CD14-positive monocyte (primary cell): Measurements from ENCODE around the gene ARHGAP12. TPM values are rescaled to one million over a fixed set of nuclear protein-coding genes. Genes with fewer than 3 reads are reported as not detected.

Experiments
- DNase-seq, 3 donors: peaks; one replicate each; pipeline ENCODE4 v3.0.0-alpha.2; 2011 to 2022
- H2AFZ ChIP-seq: 2 replicates; pipeline ENCODE4 v1.6.0; 2012; ENCODE audit warnings: mild to moderate bottlenecking, low read depth, low read length, inconsistent platforms; ENCODE audit not compliant: insufficient read depth, poor library complexity, severe bottlenecking
- H3K27ac ChIP-seq, 2 donors: 1 replicate in 1 of 2; 2 replicates in 1 of 2; pipeline ENCODE4 v1.5.1; 2012 to 2013; ENCODE audit warnings: low read length in 2 of 2, control low read depth in 1 of 2, inconsistent platforms in 1 of 2, low read depth in 1 of 2, mild to moderate bottlenecking in 1 of 2
- H3K27me3 ChIP-seq, 2 donors: one replicate each; pipeline versions ENCODE4 v1.6.0 to v1.6.1; 2011 to 2013; ENCODE audit warnings: low read length in 2 of 2; ENCODE audit not compliant: control insufficient read depth in 2 of 2, insufficient read depth in 2 of 2
- H3K36me3 ChIP-seq, 2 donors: replicated peaks in 1 of 2; 1 replicate in 1 of 2; 2 replicates in 1 of 2; pipeline versions ENCODE4 v1.5.1 to v1.6.1; 2012 to 2013; ENCODE audit warnings: low read length in 2 of 2, control low read depth in 1 of 2, inconsistent platforms in 1 of 2, mild to moderate bottlenecking in 1 of 2; ENCODE audit not compliant: insufficient read depth in 2 of 2, control insufficient read depth in 1 of 2
- H3K4me1 ChIP-seq, 2 donors: 1 replicate in 1 of 2; 2 replicates in 1 of 2; pipeline versions ENCODE4 v1.5.1 to v1.6.1; 2012 to 2013; ENCODE audit warnings: low read length in 2 of 2, control low read depth in 1 of 2, inconsistent platforms in 1 of 2, mild to moderate bottlenecking in 1 of 2, moderate library complexity in 1 of 2; ENCODE audit not compliant: insufficient read depth in 2 of 2, control insufficient read depth in 1 of 2
- H3K4me2 ChIP-seq: replicated peaks from 2 replicates; pipeline ENCODE3; 2012; ENCODE audit warnings: low read length, moderate library complexity, mild to moderate bottlenecking; ENCODE audit not compliant: poor library complexity, severe bottlenecking; ENCODE audit errors: extremely low read depth
- H3K4me3 ChIP-seq, 3 experiments: fragments of 200-600 bp in 1 of 3; sonication (generic) in 1 of 3; replicated peaks in 1 of 3; 1 replicate in 2 of 3; 2 replicates in 1 of 3; pipeline ENCODE4 v1.5.1; 2011 to 2013; ENCODE audit warnings: low read length in 3 of 3, mild to moderate bottlenecking in 3 of 3, control low read depth in 2 of 3, low read depth in 2 of 3, inconsistent platforms in 1 of 3, moderate library complexity in 1 of 3
- H3K79me2 ChIP-seq: 2 replicates; pipeline ENCODE4 v1.6.0; 2012; ENCODE audit warnings: mild to moderate bottlenecking, control low read depth, inconsistent platforms, low read length, moderate library complexity; ENCODE audit not compliant: insufficient read depth
- H3K9ac ChIP-seq: 2 replicates; pipeline ENCODE4 v1.6.0; 2017; ENCODE audit warnings: low read length, mild to moderate bottlenecking; ENCODE audit not compliant: insufficient read depth, poor library complexity, severe bottlenecking
- H3K9me3 ChIP-seq, 2 donors: replicated peaks in 1 of 2; 1 replicate in 1 of 2; 2 replicates in 1 of 2; pipeline versions ENCODE4 v1.5.1 to v1.6.1; 2012 to 2013; ENCODE audit warnings: low read length in 2 of 2, control low read depth in 1 of 2; ENCODE audit not compliant: control insufficient read depth in 1 of 2, insufficient read depth in 1 of 2
- H4K20me1 ChIP-seq: 2 replicates; pipeline ENCODE4 v1.6.0; 2012; ENCODE audit warnings: mild to moderate bottlenecking, low read length, control low read depth, moderate library complexity; ENCODE audit not compliant: insufficient read depth
- H3K27ac Mint-ChIP-seq, 7 donors: one replicate each; pipeline ENCODE4 v1.8.0; 2020; ENCODE audit warnings: mild to moderate bottlenecking in 7 of 7, mixed read lengths in 7 of 7, moderate library complexity in 6 of 7, inconsistent platforms in 2 of 7
- H3K27me3 Mint-ChIP-seq, 3 donors: one replicate each; pipeline ENCODE4 v1.8.0; 2021 to 2022; ENCODE audit warnings: low read depth in 3 of 3, mild to moderate bottlenecking in 3 of 3, mixed read lengths in 3 of 3, moderate library complexity in 3 of 3, inconsistent platforms in 1 of 3
- H3K36me3 Mint-ChIP-seq, 2 donors: one replicate each; pipeline ENCODE4 v1.8.0; 2020; ENCODE audit warnings: mixed read lengths in 2 of 2, inconsistent platforms in 1 of 2, mild to moderate bottlenecking in 1 of 2
- H3K4me1 Mint-ChIP-seq: one replicate; pipeline ENCODE4 v1.8.0; 2020; ENCODE audit warnings: mild to moderate bottlenecking, mixed read lengths
- H3K4me3 Mint-ChIP-seq, 2 donors: one replicate each; pipeline ENCODE4 v1.8.0; 2020; ENCODE audit warnings: mild to moderate bottlenecking in 2 of 2, mixed read lengths in 2 of 2, moderate library complexity in 1 of 2
- H3K9me3 Mint-ChIP-seq, 7 donors: one replicate each; pipeline ENCODE4 v1.8.0; 2020 to 2022; ENCODE audit warnings: mixed read lengths in 7 of 7, mild to moderate bottlenecking in 6 of 7, moderate library complexity in 6 of 7, inconsistent platforms in 2 of 7
- WGBS: methylation state at CpG from one replicate; pipeline ENCODE4 v1.1.5; 2013; ENCODE audit warnings: missing lambda C conversion rate; ENCODE audit not compliant: insufficient coverage; 5-methylcytosine and 5-hydroxymethylcytosine counted together
- intact Hi-C, 2 donors: fragments of 100-400 bp; cut with micrococcal nuclease; formaldehyde crosslinking; loops; one replicate each; pipeline versions ENCODE4 v1.15.0 to v1.15.1; 2023
- polyA plus RNA-seq, 3 donors: library from polyadenylated mRNA; depleted of rRNA in 1 of 3; unstranded in 2 of 3; stranded (reverse) in 1 of 3; fragments of 300-500 nt in 2 of 3; fragments of >200 nt in 1 of 3; fragmentation: Illumina TruSeq in 2 of 3; gene quantifications; 1 replicate in 2 of 3; 2 replicates in 1 of 3; pipeline ENCODE4 v1.2.3, GENCODE V29; 2012 to 2021
- TF ChIP-seq, protein P1 (sequence below): fragments of 200-600 bp; IDR thresholded peaks from one replicate; pipeline ENCODE4 v1.8.0; 2022; ENCODE audit warnings: antibody characterized with exemption, mild to moderate bottlenecking

Gene ARHGAP12
- polyA plus RNA-seq, 3 donors = 3.2 to 15.5 (median 4.7) TPM

- H4K20me1 ChIP-seq = no peaks in the 10 kb centered on the region
- H3K4me2 ChIP-seq = peak overlapping the region; percentile 96
- H3K9me3 Mint-ChIP-seq = peaks cover 0 to 4% (median under 1%) of the 10 kb centered on the region in 7 donors
- whole genome bisulfite sequencing = 0% methylated on average over 13 of the region's 36 CpGs
- H3K79me2 ChIP-seq = no peaks in the 10 kb centered on the region
- peaks cover 26 to 38% of the 10 kb centered on the region in 2 donors for H3K4me1 ChIP-seq
- H3K36me3 ChIP-seq = no peaks in the 10 kb centered on the region
- TF ChIP-seq, protein P1, sequence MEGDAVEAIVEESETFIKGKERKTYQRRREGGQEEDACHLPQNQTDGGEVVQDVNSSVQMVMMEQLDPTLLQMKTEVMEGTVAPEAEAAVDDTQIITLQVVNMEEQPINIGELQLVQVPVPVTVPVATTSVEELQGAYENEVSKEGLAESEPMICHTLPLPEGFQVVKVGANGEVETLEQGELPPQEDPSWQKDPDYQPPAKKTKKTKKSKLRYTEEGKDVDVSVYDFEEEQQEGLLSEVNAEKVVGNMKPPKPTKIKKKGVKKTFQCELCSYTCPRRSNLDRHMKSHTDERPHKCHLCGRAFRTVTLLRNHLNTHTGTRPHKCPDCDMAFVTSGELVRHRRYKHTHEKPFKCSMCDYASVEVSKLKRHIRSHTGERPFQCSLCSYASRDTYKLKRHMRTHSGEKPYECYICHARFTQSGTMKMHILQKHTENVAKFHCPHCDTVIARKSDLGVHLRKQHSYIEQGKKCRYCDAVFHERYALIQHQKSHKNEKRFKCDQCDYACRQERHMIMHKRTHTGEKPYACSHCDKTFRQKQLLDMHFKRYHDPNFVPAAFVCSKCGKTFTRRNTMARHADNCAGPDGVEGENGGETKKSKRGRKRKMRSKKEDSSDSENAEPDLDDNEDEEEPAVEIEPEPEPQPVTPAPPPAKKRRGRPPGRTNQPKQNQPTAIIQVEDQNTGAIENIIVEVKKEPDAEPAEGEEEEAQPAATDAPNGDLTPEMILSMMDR = no peak
- H3K27ac ChIP-seq = peak overlapping the region; percentile 86 to 97
- peak overlapping the region; percentile 72 for H2AFZ ChIP-seq
- H3K27me3 ChIP-seq = no peaks in the 10 kb centered on the region
- no peaks in the 10 kb centered on the region for H3K9me3 ChIP-seq
- H3K4me3 Mint-ChIP-seq = peak overlapping the region; percentile 92 to 95
- intact Hi-C loops = loop anchor here in 1 of 2 donors (10.0 kb wide), 1 partner anchor 754 kb away; no protein-coding TSS in a partner anchor
- peak overlapping the region; percentile 87 to 97 (median 93) for H3K27ac Mint-ChIP-seq
- peak; percentile 60 to 77 (median 69) for DNase-seq
- H3K4me1 Mint-ChIP-seq = peaks cover 35% of the 10 kb centered on the region
- no peaks in the 10 kb centered on the region for H3K36me3 Mint-ChIP-seq
- peak overlapping the region; percentile 91 for H3K9ac ChIP-seq
- H3K4me3 ChIP-seq = peak overlapping the region; percentile 84 to 93 (median 87)
- peaks cover 0 to 1% (median 0%) of the 10 kb centered on the region in 3 donors for H3K27me3 Mint-ChIP-seq
Observed at GRCh38 chr10:31759124-31759798, 169.4 kb downstream of the ARHGAP12 start.

GRCh38 chr10:31758495-31758894 is 170.1 kb downstream of the ARHGAP12 start:
- H3K4me2 ChIP-seq = no peak overlapping the region
- H4K20me1 ChIP-seq = no peaks in the 10 kb centered on the region
- no peak overlapping the region for H2AFZ ChIP-seq
- no peak overlapping the region for H3K4me3 ChIP-seq
- TF ChIP-seq, protein P1 = no peak
- peak overlapping the region in 1 of 7 donors; percentile 89 for H3K27ac Mint-ChIP-seq
- H3K4me1 Mint-ChIP-seq = peaks cover 43% of the 10 kb centered on the region
- intact Hi-C loops = loop anchor here in 1 of 2 donors (10.0 kb wide), 1 partner anchor 754 kb away; no protein-coding TSS in a partner anchor
- H3K27ac ChIP-seq = no peak overlapping the region
- no peak for DNase-seq
- peaks cover 32 to 46% of the 10 kb centered on the region in 2 donors for H3K4me1 ChIP-seq
- no peaks in the 10 kb centered on the region for H3K79me2 ChIP-seq
- peaks cover 0 to 1% (median 0%) of the 10 kb centered on the region in 3 donors for H3K27me3 Mint-ChIP-seq
- WGBS = 92% methylated on average over 2 of the region's 5 CpGs
- H3K9ac ChIP-seq = no peak overlapping the region
- no peaks in the 10 kb centered on the region for H3K27me3 ChIP-seq
- no peak overlapping the region for H3K4me3 Mint-ChIP-seq
- H3K9me3 Mint-ChIP-seq = peaks cover 0 to 3% (median 0%) of the 10 kb centered on the region in 7 donors
- no peaks in the 10 kb centered on the region for H3K36me3 Mint-ChIP-seq
- H3K9me3 ChIP-seq = no peaks in the 10 kb centered on the region
- H3K36me3 ChIP-seq = no peaks in the 10 kb centered on the region
